ENCODE measurements around the gene SLF2. TPM values are rescaled to one million over a fixed set of nuclear protein-coding genes. Genes with fewer than 3 reads are reported as not detected.

The SLF2 gene, protein sequence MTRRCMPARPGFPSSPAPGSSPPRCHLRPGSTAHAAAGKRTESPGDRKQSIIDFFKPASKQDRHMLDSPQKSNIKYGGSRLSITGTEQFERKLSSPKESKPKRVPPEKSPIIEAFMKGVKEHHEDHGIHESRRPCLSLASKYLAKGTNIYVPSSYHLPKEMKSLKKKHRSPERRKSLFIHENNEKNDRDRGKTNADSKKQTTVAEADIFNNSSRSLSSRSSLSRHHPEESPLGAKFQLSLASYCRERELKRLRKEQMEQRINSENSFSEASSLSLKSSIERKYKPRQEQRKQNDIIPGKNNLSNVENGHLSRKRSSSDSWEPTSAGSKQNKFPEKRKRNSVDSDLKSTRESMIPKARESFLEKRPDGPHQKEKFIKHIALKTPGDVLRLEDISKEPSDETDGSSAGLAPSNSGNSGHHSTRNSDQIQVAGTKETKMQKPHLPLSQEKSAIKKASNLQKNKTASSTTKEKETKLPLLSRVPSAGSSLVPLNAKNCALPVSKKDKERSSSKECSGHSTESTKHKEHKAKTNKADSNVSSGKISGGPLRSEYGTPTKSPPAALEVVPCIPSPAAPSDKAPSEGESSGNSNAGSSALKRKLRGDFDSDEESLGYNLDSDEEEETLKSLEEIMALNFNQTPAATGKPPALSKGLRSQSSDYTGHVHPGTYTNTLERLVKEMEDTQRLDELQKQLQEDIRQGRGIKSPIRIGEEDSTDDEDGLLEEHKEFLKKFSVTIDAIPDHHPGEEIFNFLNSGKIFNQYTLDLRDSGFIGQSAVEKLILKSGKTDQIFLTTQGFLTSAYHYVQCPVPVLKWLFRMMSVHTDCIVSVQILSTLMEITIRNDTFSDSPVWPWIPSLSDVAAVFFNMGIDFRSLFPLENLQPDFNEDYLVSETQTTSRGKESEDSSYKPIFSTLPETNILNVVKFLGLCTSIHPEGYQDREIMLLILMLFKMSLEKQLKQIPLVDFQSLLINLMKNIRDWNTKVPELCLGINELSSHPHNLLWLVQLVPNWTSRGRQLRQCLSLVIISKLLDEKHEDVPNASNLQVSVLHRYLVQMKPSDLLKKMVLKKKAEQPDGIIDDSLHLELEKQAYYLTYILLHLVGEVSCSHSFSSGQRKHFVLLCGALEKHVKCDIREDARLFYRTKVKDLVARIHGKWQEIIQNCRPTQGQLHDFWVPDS
- total RNA-seq: 10 to 100 TPM in 3 of 4 donors, 1 to 10 TPM in 1; 9.2 to 23.0 (median 20.1) TPM

DNA sequence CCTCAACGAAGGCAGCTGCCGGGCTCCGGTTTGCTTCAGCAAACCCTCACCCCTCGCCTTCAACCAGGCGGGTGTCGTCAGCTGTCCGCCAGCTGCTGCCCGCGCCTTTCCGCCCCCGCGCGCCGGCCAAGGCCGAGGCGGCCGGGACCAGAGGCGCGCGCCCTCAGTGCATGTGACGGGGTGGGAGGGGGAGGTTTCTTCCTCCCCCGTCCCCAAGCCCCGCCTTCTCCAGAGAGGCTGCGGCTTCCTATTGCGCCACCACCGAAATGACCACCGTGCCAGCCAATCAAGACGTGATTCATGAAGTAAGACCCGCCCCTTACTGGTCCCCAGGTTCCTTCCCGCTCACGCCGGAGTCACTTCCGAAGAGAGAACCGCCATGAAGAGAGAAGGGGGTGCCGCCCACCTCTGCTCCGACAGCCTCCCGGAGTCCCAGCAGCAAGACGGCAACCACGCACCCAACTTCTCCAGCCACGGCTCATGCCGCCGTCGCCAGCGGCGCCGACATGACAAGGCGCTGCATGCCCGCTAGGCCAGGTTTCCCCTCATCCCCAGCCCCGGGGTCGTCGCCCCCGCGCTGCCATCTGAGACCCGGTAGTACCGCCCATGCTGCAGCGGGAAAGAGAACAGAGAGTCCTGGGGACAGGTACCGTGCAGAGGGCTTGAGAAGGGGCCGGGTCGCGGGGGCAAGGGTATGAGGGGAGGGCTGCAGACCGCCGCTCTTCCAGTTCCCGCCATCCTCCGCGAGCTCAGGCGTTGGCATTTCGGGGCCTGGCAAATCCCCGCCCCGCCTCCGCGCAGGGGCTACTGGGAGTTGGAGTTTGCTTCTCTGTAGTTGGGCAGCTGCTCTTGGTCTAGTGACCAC, at the start of gene SLF2:
Gene SLF2 (plus strand): TSS at position 359 of the 865 bp plus-strand sequence. CDS start 148 bp downstream, at position 507.
- Histone ChIP-seq H3K4me1 (peaks cover 31 to 33% of the 10 kb centered on the region in 2 donors), H3K36me3 (peaks cover 3 to 17% of the 10 kb centered on the region in 2 donors), H3K4me3 (peak within 1 kb of the TSS; percentile 99 to 100 (median 100)), H3K9me3 (no peaks in the 10 kb centered on the region), H3K27ac (peak within 1 kb of the TSS; percentile 96 to 99 (median 97)), H3K27me3 (no peaks in the 10 kb centered on the region)
- DNase-seq (peak; percentile 98 to 99), ATAC-seq (peak; percentile 98 to 99)
- intact Hi-C loops (cut with DNase I; ENCODE audit: low total_unique reads) (loop anchor here (2.0 to 10.0 kb wide), 5 partner anchors 18 to 1288 kb away; partner anchors contain the start of genes KAZALD1, LZTS2 and SLC25A28), in situ Hi-C loops (cut with MboI; ENCODE audit: low sequenced_read_pairs in 4 of 4) (no loop called here)
- peak; percentile 92 to 93 for TF ChIP-seq POLR2A (IDR thresholded peaks at IDR 0.05)
- TF ChIP-seq, protein P1, sequence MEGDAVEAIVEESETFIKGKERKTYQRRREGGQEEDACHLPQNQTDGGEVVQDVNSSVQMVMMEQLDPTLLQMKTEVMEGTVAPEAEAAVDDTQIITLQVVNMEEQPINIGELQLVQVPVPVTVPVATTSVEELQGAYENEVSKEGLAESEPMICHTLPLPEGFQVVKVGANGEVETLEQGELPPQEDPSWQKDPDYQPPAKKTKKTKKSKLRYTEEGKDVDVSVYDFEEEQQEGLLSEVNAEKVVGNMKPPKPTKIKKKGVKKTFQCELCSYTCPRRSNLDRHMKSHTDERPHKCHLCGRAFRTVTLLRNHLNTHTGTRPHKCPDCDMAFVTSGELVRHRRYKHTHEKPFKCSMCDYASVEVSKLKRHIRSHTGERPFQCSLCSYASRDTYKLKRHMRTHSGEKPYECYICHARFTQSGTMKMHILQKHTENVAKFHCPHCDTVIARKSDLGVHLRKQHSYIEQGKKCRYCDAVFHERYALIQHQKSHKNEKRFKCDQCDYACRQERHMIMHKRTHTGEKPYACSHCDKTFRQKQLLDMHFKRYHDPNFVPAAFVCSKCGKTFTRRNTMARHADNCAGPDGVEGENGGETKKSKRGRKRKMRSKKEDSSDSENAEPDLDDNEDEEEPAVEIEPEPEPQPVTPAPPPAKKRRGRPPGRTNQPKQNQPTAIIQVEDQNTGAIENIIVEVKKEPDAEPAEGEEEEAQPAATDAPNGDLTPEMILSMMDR (IDR thresholded peaks at IDR 0.05 in 4 of 5, conservative IDR thresholded peaks at IDR 0.05 in 1 of 5): no peak

DNA sequence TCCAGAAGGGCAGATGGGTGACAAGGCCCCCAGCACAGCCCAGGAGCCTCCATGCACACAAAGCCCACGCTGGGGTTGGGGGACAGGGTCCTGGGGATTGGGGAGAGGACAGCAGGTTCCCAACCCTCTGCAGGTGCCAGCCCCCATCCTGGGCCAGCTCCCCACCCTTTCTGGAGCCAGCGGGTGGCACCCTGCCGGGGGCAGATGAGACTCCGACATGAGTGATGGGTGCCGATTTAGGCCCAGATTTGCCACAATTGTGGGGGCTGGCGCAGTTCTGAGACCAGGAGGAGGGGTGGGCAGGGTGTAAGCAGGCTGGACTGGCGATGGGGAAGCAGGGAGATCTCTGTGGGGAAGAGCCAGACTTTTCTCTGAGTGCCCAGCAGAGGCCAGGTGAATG, 49.3 kb upstream of the SLF2 start:
- DNase-seq (no peak), ATAC-seq (no peak)
- Histone ChIP-seq H3K36me3 (no peaks in the 10 kb centered on the region), H3K27ac (no peak overlapping the region), H3K27me3 (peaks cover 3 to 15% (median 7%) of the 10 kb centered on the region in 3 donors), H3K9me3 (no peaks in the 10 kb centered on the region), H3K4me3 (no peak overlapping the region), H3K4me1 (no peaks in the 10 kb centered on the region)
- intact Hi-C loops (cut with DNase I; ENCODE audit: low total_unique reads) (no loop called here), in situ Hi-C loops (cut with MboI; ENCODE audit: low sequenced_read_pairs in 4 of 4) (no loop called here)
- TF ChIP-seq, protein P1 (IDR thresholded peaks at IDR 0.05 in 4 of 5, conservative IDR thresholded peaks at IDR 0.05 in 1 of 5): no peak
- no peak for TF ChIP-seq POLR2A (IDR thresholded peaks at IDR 0.05)

DNA sequence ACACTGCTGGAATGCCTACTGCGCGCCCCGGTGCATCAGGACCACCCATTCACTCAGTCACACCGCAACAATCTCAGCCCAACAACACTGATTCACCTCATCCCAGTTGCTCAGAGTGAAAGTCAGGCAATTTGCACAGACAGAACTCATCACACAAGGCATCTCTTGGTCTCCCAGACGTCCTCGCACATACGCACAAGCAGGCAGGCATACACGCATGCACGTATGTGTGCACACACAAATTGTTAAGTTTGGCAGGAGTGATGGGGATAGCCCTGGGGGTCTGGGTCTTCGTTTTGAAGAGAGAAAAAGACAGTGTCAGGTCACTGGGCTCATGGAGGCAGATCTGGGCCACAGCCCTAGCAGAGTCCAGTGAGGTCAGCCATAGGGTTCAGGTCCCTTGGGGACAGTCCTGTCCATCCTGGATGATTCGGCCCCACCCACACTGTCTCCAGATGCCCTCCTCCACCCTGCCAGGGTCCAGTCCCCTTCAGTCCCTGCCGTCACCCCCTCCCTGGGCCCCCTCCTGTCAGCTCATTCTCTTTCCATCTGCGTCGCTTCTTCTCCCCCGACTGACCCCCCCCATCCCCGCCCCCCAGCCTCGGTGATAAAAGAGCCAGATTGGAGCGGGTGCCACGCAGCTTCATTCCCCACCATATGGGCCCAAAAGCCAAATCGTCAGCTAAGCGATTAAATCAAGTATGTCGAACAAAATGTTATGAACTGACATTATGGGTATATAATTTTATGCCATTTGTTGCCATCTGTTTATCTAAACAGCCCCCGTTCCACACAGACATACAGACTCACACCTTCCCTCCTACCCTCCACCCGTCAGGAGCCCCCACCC, 48.5 kb upstream of the SLF2 start:
- DNase-seq: no peak
- peaks cover 3 to 12% (median 7%) of the 10 kb centered on the region in 3 donors for H3K27me3 ChIP-seq
- no peak overlapping the region for H3K4me3 ChIP-seq
- no peaks in the 10 kb centered on the region for H3K9me3 ChIP-seq
- in situ Hi-C loops (cut with MboI; ENCODE audit: low sequenced_read_pairs in 4 of 4): no loop called here
- no peak for TF ChIP-seq POLR2A (IDR thresholded peaks at IDR 0.05)
- TF ChIP-seq, protein P1 (IDR thresholded peaks at IDR 0.05 in 4 of 5, conservative IDR thresholded peaks at IDR 0.05 in 1 of 5): no peak
- no peak for ATAC-seq
- H3K27ac ChIP-seq: no peak overlapping the region
- no peaks in the 10 kb centered on the region for H3K36me3 ChIP-seq
- intact Hi-C loops (cut with DNase I; ENCODE audit: low total_unique reads): no loop called here
- H3K4me1 ChIP-seq: no peaks in the 10 kb centered on the region
